T-helper 1 cell treated with Interleukin-12 subunit alpha and Interleukin-12 subunit beta and Interleukin-4 antibody, amounts not matched to agents 30 ng/mL and 1 ng/mL, for 36 hours (primary cell): Measurements from ENCODE around the gene PIM1. TPM values are rescaled to one million over a fixed set of nuclear protein-coding genes. Genes with fewer than 3 reads are reported as not detected.

Experiments used
- intact Hi-C: fragments of 100-400 bp; cut with micrococcal nuclease; formaldehyde crosslinking; loops from one replicate; pipeline ENCODE4 v1.15.1; 2024
- total RNA-seq: library from RNA; stranded (reverse); gene quantifications from 2 replicates; pipeline ENCODE4 v1.2.3, GENCODE V29; 2022

The PIM1 gene
- total RNA-seq, 1 donor from 2014 or later, result 635 TPM

GRCh38 chr6:37212268-37212667 is 42.3 kb downstream of the PIM1 start:
- intact Hi-C loops, result no loop called here

GRCh38 chr6:37218061-37218460 is 48.1 kb downstream of the PIM1 start:
- intact Hi-C loops, result no loop called here

GRCh38 chr6:37218511-37218910 is 48.6 kb downstream of the PIM1 start:
- intact Hi-C loops, result no loop called here

- intact Hi-C loops, result loop anchor here (1.0 to 10.0 kb wide), 6 partner anchors 36 to 473 kb away; partner anchors contain the start of genes MDGA1 and TBC1D22B
These were observed 51.7 kb downstream of the PIM1 start for GRCh38 chr6:37221585-37222124.

- intact Hi-C loops, result loop anchor here (1.0 to 10.0 kb wide), 6 partner anchors 35 to 472 kb away; partner anchors contain the start of genes MDGA1 and TBC1D22B
These were observed 52.4 kb downstream of the PIM1 start for GRCh38 chr6:37222125-37222967.

GRCh38 chr6:37222992-37223391 is 53.0 kb downstream of the PIM1 start:
- intact Hi-C loops, result loop anchor here (1.0 to 10.0 kb wide), 6 partner anchors 34 to 472 kb away; partner anchors contain the start of genes MDGA1 and TBC1D22B

Other genes starting within 250 kb of the PIM1 start
- 2.5 and 4.6 TPM in 2 replicates for gene PI16, start 215.4 kb upstream of the PIM1 start, total RNA-seq
- gene MTCH1, start 184.0 kb upstream of the PIM1 start, total RNA-seq, result 128 and 132 TPM in 2 replicates
- 5.6 and 7.6 TPM in 2 replicates for gene FGD2, start 164.5 kb upstream of the PIM1 start, total RNA-seq
- gene TBC1D22B, start 87.6 kb downstream of the PIM1 start, total RNA-seq, result 26.8 and 28.0 TPM in 2 replicates
- gene TMEM217, start 88.0 kb downstream of the PIM1 start, total RNA-seq, result 8.0 TPM in 2 replicates
- gene RNF8, start 183.8 kb downstream of the PIM1 start, total RNA-seq, result 26.1 and 27.2 TPM in 2 replicates